Endothelial cell (in vitro differentiated cells): ENCODE measurements around the gene GOLGA6A. TPM values are rescaled to one million over a fixed set of nuclear protein-coding genes. Genes with fewer than 3 reads are reported as not detected.
A peak's percentile ranks its signal among the peaks of the same experiment; 100 is the strongest.

Experiments used
- DNase-seq: peaks from one replicate; pipeline ENCODE4 v3.0.0; 2021; ENCODE audit warnings: low spot score
- H3K27ac Mint-ChIP-seq: one replicate; pipeline ENCODE4 v1.8.0; 2021; ENCODE audit warnings: mixed read lengths, inconsistent platforms; ENCODE audit not compliant: unreplicated experiment
- H3K27me3 Mint-ChIP-seq: one replicate; pipeline ENCODE4 v1.8.0; 2021; ENCODE audit warnings: mild to moderate bottlenecking, moderate library complexity, mixed read lengths, inconsistent platforms; ENCODE audit not compliant: unreplicated experiment
- H3K36me3 Mint-ChIP-seq: one replicate; pipeline ENCODE4 v1.8.0; 2021; ENCODE audit warnings: mild to moderate bottlenecking, low read depth, mixed read lengths, inconsistent platforms; ENCODE audit not compliant: unreplicated experiment
- H3K4me1 Mint-ChIP-seq: one replicate; pipeline ENCODE4 v1.8.0; 2021; ENCODE audit warnings: mild to moderate bottlenecking, mixed read lengths, inconsistent platforms; ENCODE audit not compliant: unreplicated experiment
- H3K4me3 Mint-ChIP-seq: one replicate; pipeline ENCODE4 v1.8.0; 2021; ENCODE audit warnings: mild to moderate bottlenecking, mixed read lengths, inconsistent platforms; ENCODE audit not compliant: unreplicated experiment
- H3K9me3 Mint-ChIP-seq: one replicate; pipeline ENCODE4 v1.8.0; 2021; ENCODE audit warnings: mixed read lengths, inconsistent platforms; ENCODE audit not compliant: unreplicated experiment
- total RNA-seq: library from RNA; stranded (reverse); fragmentation: NEBNext Ultra II Directional; extraction: Animal tissue kit (Norgen Biotek cat#: 25700); gene quantifications from one replicate; pipeline ENCODE4 v1.2.1, GENCODE V29; 2021; ENCODE audit not compliant: unreplicated experiment
- TF ChIP-seq, protein P1 (sequence below): fragments of 200-600 bp; sonication (generic); IDR thresholded peaks from one replicate; pipeline ENCODE4 v1.5.0; 2021; ENCODE audit warnings: antibody characterized with exemption; ENCODE audit not compliant: unreplicated experiment

The GOLGA6A gene
- total RNA-seq, 1 donor from 2014 or later, result 0.85 TPM

DNA sequence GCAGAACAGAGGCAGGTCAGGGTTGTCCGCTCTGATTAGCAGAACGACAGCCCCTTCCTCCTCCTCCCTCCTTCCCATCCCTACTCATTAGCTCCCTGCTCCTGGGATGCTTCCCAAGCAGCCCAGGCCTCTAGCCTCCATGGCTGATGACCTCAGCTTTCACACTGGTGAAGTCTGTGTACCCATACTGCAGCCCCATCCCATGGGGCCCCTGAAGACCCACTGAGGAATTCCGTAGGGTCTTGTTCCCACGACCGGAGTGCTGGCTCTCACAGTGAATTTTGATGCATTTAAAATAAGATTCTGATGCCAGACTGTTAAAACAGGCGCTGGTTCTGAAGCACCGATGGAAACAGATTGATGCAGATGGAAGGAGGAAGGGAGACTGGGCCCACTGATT is 36.1 kb downstream of the GOLGA6A start:
- Mint-ChIP-seq H3K27me3 (peaks cover 8% of the 10 kb centered on the region), H3K36me3 (peaks cover 5% of the 10 kb centered on the region)
- no peak for DNase-seq

DNA sequence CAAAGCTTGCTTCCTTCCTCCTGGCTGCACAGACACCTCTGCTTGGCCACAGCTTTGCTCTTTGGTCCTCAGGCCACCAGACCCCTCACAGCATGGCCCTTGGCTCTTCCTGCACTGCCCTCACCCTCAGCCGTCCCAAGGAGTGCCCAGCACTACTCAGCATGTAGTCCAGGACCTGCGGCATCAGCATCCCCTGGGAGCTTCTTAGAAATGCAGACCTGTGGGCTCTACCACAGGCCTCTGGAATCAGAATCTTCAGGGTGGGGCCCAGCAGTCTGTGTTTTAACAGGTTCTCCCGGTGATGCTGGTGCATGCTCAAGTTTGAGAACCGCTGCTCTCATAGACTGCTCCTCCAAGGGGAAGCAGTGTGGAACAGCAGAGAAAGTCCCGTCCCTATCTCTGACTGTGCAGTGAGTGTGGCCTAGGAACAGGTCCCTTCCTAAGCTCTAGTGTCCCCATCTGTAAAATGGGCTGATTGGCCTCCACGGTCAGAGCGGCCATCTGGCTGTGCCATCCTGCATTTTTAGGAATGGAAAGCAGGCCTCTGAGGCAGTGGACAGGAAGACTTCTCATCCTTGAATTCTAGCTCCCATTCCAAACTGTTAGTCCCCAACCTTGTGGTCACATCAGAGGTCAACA is 36.6 kb downstream of the GOLGA6A start:
- no peak overlapping the region for H3K4me3 Mint-ChIP-seq
- peaks cover 9% of the 10 kb centered on the region for H3K27me3 Mint-ChIP-seq
- TF ChIP-seq, protein P1, sequence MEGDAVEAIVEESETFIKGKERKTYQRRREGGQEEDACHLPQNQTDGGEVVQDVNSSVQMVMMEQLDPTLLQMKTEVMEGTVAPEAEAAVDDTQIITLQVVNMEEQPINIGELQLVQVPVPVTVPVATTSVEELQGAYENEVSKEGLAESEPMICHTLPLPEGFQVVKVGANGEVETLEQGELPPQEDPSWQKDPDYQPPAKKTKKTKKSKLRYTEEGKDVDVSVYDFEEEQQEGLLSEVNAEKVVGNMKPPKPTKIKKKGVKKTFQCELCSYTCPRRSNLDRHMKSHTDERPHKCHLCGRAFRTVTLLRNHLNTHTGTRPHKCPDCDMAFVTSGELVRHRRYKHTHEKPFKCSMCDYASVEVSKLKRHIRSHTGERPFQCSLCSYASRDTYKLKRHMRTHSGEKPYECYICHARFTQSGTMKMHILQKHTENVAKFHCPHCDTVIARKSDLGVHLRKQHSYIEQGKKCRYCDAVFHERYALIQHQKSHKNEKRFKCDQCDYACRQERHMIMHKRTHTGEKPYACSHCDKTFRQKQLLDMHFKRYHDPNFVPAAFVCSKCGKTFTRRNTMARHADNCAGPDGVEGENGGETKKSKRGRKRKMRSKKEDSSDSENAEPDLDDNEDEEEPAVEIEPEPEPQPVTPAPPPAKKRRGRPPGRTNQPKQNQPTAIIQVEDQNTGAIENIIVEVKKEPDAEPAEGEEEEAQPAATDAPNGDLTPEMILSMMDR, result no peak
- peaks cover 8% of the 10 kb centered on the region for H3K36me3 Mint-ChIP-seq
- H3K4me1 Mint-ChIP-seq, result peaks cover 16% of the 10 kb centered on the region
- DNase-seq, result no peak
- peak overlapping the region; percentile 81 for H3K27ac Mint-ChIP-seq
- H3K9me3 Mint-ChIP-seq, result no peaks in the 10 kb centered on the region

More for the DNA sequence above, 36.1 kb downstream of the GOLGA6A start:
- Mint-ChIP-seq H3K4me3 (no peak overlapping the region), H3K4me1 (peaks cover 16% of the 10 kb centered on the region), H3K9me3 (no peaks in the 10 kb centered on the region), H3K27ac (no peak overlapping the region)
- TF ChIP-seq, protein P1, result no peak

DNA sequence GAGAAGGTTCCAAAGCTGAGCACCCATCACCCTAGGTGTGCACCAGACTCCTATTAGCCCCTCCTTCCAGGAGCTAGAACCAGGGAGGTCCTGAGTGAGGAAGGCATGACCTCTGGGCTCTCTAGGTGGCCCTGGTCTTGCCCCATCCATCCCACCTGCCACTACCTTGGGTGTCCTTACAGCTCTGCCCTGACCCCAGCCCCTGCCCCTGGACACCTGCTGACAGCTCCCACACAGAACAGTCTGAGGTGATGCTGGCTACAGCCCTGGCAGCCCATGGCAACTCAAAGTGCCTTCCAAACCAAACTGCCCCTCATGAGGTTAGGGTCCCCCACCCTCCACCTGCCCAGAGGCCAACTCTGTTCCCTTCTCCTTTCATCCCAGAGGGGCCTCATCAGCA is 37.2 kb downstream of the GOLGA6A start:
- no peaks in the 10 kb centered on the region for H3K9me3 Mint-ChIP-seq
- peaks cover 9% of the 10 kb centered on the region for H3K36me3 Mint-ChIP-seq
- no peak overlapping the region for H3K27ac Mint-ChIP-seq
- no peak for DNase-seq
- peaks cover 15% of the 10 kb centered on the region for H3K4me1 Mint-ChIP-seq
- peaks cover 9% of the 10 kb centered on the region for H3K27me3 Mint-ChIP-seq
- no peak overlapping the region for H3K4me3 Mint-ChIP-seq
- TF ChIP-seq, protein P1, result no peak

DNA sequence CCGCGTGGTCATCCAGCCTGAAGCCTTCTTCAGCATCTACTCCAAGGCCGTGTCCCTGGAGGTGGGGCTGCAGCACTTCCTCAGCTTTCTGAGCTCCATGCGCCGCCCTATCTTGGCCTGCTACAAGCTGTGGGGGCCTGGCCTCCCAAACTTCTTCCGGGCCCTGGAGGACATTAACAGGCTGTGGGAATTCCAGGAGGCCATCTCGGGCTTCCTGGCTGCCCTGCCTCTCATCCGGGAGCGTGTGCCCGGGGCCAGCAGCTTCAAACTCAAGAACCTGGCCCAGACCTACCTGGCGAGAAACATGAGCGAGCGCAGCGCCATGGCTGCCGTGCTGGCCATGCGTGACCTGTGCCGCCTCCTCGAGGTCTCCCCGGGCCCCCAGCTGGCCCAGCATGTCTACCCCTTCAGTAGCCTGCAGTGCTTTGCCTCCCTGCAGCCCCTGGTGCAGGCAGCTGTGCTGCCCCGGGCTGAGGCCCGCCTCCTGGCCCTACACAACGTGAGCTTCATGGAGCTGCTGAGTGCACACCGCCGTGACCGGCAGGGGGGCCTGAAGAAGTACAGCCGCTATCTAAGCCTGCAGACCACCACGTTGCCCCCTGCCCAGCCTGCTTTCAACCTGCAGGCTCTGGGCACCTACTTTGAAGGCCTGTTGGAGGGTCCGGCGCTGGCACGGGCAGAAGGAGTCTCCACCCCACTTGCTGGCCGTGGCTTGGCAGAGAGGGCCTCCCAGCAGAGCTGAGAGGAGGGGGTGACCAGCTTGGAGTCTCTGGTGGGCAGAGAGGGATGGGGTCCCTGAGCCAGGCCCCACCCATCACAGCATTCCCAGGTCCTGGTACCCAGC is 37.9 kb downstream of the GOLGA6A start:
- Mint-ChIP-seq H3K4me3 (no peak overlapping the region), H3K9me3 (no peaks in the 10 kb centered on the region), H3K36me3 (peaks cover 9% of the 10 kb centered on the region), H3K27me3 (peaks cover 9% of the 10 kb centered on the region), H3K4me1 (peaks cover 18% of the 10 kb centered on the region), H3K27ac (no peak overlapping the region)
- no peak for DNase-seq
- TF ChIP-seq, protein P1, result no peak
